MCF 10A (cell line): ENCODE measurements around the gene INO80D. TPM values are rescaled to one million over a fixed set of nuclear protein-coding genes. Genes with fewer than 3 reads are reported as not detected.

Experiments
- BruUV-seq: library from RNA; stranded (reverse); fragments of 400-500 nt; replicated peaks from 2 replicates; lab custom pipeline; 2021; lab: Mats Ljungman, UMichigan
- CTCF ChIA-PET: fragments of 300-600 bp; sonication (Branson Sonifier 250); formaldehyde crosslinking; extraction: SDS; loops from one replicate; lab custom pipeline; 2021; ENCODE audit warnings: antibody characterized with exemption, inconsistent platforms; lab: Yijun Ruan, JAX
- POLR2A ChIA-PET: fragments of 300-600, 350-650 bp; sonication (Branson Sonifier 250); formaldehyde crosslinking; extraction: SDS; loops from one replicate; lab custom pipeline; 2020; ENCODE audit warnings: antibody characterized with exemption, inconsistent platforms; lab: Yijun Ruan, JAX
- DNase-seq: peaks from one replicate; pipeline ENCODE4 v3.0.0-alpha.2; 2018; ENCODE audit not compliant: unreplicated experiment
- H3K27ac Mint-ChIP-seq: one replicate; pipeline ENCODE4 v1.8.0; 2022; ENCODE audit warnings: mild to moderate bottlenecking, low read depth, mixed read lengths; ENCODE audit not compliant: unreplicated experiment
- H3K27me3 Mint-ChIP-seq: one replicate; pipeline ENCODE4 v1.8.0; 2022; ENCODE audit warnings: mixed read lengths; ENCODE audit not compliant: insufficient read depth, unreplicated experiment
- H3K36me3 Mint-ChIP-seq: one replicate; pipeline ENCODE4 v1.8.0; 2022; ENCODE audit warnings: mild to moderate bottlenecking, moderate library complexity, mixed read lengths; ENCODE audit not compliant: insufficient read depth, unreplicated experiment
- H3K4me1 Mint-ChIP-seq: one replicate; pipeline ENCODE4 v1.8.0; 2022; ENCODE audit warnings: mixed read lengths; ENCODE audit not compliant: insufficient read depth, unreplicated experiment
- H3K4me3 Mint-ChIP-seq: one replicate; pipeline ENCODE4 v1.8.0; 2022; ENCODE audit warnings: mild to moderate bottlenecking, moderate library complexity, mixed read lengths; ENCODE audit not compliant: unreplicated experiment
- H3K9me3 Mint-ChIP-seq: one replicate; pipeline ENCODE4 v1.8.0; 2022; ENCODE audit warnings: mixed read lengths; ENCODE audit not compliant: unreplicated experiment
- intact Hi-C: fragments of 100-400 bp; cut with micrococcal nuclease; formaldehyde crosslinking; loops from 2 replicates; pipeline ENCODE4 v1.14.1; 2022
- total RNA-seq: library from RNA; stranded (reverse); gene quantifications from 2 replicates; pipeline ENCODE4 v1.2.3, GENCODE V29; 2022
- TF ChIP-seq, protein P1 (sequence below): fragments of 200-600 bp; IDR thresholded peaks from one replicate; pipeline ENCODE4 v1.8.0; 2022; ENCODE audit warnings: antibody characterized with exemption, mild to moderate bottlenecking; ENCODE audit not compliant: unreplicated experiment

The INO80D gene
- total RNA-seq, 1 experiment from 2014 or later: 21.6 TPM

DNA sequence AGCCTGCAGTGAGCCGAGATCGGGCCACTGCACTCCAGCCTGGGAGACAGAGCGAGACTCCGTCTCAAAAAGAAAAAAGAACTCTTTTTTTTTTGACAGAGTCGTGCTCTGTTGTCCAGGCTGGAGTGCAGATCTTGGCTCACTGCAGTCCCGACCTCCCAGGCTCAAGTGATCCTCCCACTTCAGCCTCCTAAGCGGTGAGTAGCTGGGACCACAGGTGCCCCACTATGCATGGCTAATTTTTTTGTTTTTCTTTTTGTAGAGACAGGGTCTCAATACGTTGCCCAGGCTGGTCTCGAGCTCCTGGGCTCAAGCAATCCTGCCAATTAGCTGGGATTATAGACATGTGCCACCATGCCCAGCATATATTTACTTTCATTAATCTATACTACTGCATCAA lies 12.5 kb upstream of the INO80D start:
- Mint-ChIP-seq H3K27ac (no peak overlapping the region), H3K9me3 (no peaks in the 10 kb centered on the region), H3K4me3 (no peak overlapping the region), H3K27me3 (no peaks in the 10 kb centered on the region), H3K36me3 (peaks cover 6% of the 10 kb centered on the region), H3K4me1 (no peaks in the 10 kb centered on the region)
- TF ChIP-seq, protein P1, sequence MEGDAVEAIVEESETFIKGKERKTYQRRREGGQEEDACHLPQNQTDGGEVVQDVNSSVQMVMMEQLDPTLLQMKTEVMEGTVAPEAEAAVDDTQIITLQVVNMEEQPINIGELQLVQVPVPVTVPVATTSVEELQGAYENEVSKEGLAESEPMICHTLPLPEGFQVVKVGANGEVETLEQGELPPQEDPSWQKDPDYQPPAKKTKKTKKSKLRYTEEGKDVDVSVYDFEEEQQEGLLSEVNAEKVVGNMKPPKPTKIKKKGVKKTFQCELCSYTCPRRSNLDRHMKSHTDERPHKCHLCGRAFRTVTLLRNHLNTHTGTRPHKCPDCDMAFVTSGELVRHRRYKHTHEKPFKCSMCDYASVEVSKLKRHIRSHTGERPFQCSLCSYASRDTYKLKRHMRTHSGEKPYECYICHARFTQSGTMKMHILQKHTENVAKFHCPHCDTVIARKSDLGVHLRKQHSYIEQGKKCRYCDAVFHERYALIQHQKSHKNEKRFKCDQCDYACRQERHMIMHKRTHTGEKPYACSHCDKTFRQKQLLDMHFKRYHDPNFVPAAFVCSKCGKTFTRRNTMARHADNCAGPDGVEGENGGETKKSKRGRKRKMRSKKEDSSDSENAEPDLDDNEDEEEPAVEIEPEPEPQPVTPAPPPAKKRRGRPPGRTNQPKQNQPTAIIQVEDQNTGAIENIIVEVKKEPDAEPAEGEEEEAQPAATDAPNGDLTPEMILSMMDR: no peak
- no TSS peak for BruUV-seq
- ChIA-PET POLR2A (interaction anchor here (1.2 to 1.7 kb wide), 2 partner anchors 9 to 13 kb away, joined by 3 to 7 read pairs; partner anchors contain the start of gene INO80D), CTCF (interaction anchor here (0.6 kb wide), 2 partner anchors 37 to 48 kb away, joined by 3 to 4 read pairs; no protein-coding TSS in a partner anchor)
- DNase-seq: no peak
- intact Hi-C loops: no loop called here

DNA sequence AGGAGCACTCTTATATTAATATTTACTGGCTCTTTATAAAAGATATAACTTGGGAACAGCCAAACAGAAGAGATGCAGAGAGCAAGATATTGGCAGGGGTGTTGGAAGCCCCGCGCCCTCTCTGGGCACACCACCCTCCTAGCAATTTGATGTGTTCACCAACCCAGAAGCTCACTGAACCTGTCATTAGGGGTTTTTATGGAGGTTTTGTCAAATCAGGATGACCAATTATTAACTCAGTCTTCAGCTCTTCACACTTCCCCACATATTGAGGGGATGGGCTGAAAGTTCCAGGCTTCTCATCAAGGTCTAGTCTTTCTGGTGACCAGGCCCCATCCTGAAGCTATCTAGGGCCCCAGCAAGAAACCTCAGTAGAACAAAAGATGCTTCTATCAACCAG lies 10.9 kb upstream of the INO80D start:
- Mint-ChIP-seq H3K27me3 (no peaks in the 10 kb centered on the region), H3K4me3 (no peak overlapping the region), H3K9me3 (no peaks in the 10 kb centered on the region), H3K36me3 (peaks cover 9% of the 10 kb centered on the region), H3K27ac (no peak overlapping the region), H3K4me1 (no peaks in the 10 kb centered on the region)
- CTCF ChIA-PET: interaction anchor here (0.5 to 1.5 kb wide), 3 partner anchors 10 to 74 kb away, joined by 3 to 4 read pairs (median 3); no protein-coding TSS in a partner anchor
- intact Hi-C loops: no loop called here
- TF ChIP-seq, protein P1: no peak
- POLR2A ChIA-PET: interaction anchor here (0.6 to 3.1 kb wide), 4 partner anchors 7 to 124 kb away, joined by 3 to 15 read pairs (median 8); partner anchors contain the start of gene INO80D
- no peak for DNase-seq
- BruUV-seq: no TSS peak

DNA sequence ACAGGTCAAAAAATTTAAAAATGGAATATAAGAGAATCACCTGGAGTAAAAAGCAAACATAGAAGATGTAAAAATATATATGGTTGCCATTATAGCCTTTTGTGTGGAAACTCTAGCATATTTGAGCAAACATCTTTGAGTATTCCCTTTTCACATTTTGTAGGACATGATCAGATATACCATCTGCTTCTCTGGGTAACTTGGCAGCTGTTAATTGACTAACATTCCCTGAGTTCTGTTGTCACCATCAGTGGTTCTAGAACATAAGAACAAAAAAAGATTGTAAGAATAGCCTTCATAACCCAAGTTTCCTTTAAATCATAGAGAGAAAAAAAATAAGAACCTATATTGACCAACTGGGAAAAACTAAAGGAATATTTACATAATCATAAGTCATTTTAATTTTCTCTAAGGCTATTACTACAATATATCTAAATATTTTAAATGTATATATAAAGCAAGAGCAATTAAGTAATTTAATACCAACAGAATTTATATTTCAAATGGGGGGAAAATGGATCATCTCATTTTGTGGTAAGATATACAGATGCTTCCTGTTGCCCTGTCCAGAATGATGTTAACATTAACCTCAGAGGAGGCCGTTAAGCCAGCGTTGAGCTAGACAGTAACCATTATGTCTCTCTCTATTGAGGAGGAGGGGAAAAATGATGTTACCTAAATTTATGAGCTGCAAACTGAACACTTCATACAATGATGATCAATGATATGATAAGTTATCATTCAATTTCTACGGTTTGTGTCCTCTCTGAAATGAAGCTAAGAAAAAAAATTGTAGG lies 9.8 kb upstream of the INO80D start:
- ChIA-PET CTCF (interaction anchor here (1.3 to 1.5 kb wide), 2 partner anchors 9 to 73 kb away, joined by 3 to 4 read pairs; no protein-coding TSS in a partner anchor), POLR2A (interaction anchor here (1.8 to 3.1 kb wide), 2 partner anchors 9 to 12 kb away, joined by 8 to 15 read pairs; partner anchors contain the start of gene INO80D)
- BruUV-seq: no TSS peak
- H3K27me3 Mint-ChIP-seq: no peaks in the 10 kb centered on the region
- H3K9me3 Mint-ChIP-seq: no peaks in the 10 kb centered on the region
- no peak overlapping the region for H3K4me3 Mint-ChIP-seq
- intact Hi-C loops: no loop called here
- H3K4me1 Mint-ChIP-seq: no peaks in the 10 kb centered on the region
- DNase-seq: no peak
- peaks cover 7% of the 10 kb centered on the region for H3K36me3 Mint-ChIP-seq
- no peak overlapping the region for H3K27ac Mint-ChIP-seq
- TF ChIP-seq, protein P1: no peak

DNA sequence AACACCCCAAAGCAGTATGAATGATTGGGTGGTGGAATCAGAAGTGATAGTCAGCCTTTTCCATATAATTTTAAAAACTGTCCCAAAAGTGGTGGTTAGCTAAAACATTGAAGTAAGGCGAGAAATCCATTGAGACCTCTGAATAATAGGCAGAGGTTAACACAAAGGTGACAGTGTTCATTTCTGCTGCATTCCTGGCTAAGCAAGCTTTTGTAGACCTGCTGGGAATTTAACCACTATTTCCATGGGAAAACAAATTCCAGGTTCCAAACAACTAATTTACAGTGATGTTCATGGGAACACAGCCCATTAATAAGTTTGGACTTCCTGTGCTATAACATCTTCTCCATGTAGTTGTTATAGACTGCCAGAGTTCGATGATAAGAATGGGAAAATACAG lies 6.3 kb upstream of the INO80D start:
- H3K27me3 Mint-ChIP-seq: no peaks in the 10 kb centered on the region
- H3K36me3 Mint-ChIP-seq: peaks cover 17% of the 10 kb centered on the region
- CTCF ChIA-PET: interaction anchor here (1.1 kb wide), 1 partner anchor 13 kb away, joined by 3 read pairs; no protein-coding TSS in a partner anchor
- H3K4me1 Mint-ChIP-seq: peaks cover under 1% of the 10 kb centered on the region
- BruUV-seq: no TSS peak
- intact Hi-C loops: no loop called here
- H3K4me3 Mint-ChIP-seq: no peak overlapping the region
- H3K9me3 Mint-ChIP-seq: no peaks in the 10 kb centered on the region
- POLR2A ChIA-PET: interaction anchor here (0.8 kb wide), 1 partner anchor 20 kb away, joined by 3 read pairs; no protein-coding TSS in a partner anchor
- TF ChIP-seq, protein P1: no peak
- DNase-seq: no peak
- no peak overlapping the region for H3K27ac Mint-ChIP-seq
